Suppressor macrophage treated with lipopolysaccharide for 1 hour (primary cell): ENCODE data around the gene SLC35A5.

Experiments
- DNase-seq, 3 donors: peaks; one replicate each; pipeline ENCODE4 v3.0.0-alpha.2; 2020 to 2022

Gene SLC35A5

DNA sequence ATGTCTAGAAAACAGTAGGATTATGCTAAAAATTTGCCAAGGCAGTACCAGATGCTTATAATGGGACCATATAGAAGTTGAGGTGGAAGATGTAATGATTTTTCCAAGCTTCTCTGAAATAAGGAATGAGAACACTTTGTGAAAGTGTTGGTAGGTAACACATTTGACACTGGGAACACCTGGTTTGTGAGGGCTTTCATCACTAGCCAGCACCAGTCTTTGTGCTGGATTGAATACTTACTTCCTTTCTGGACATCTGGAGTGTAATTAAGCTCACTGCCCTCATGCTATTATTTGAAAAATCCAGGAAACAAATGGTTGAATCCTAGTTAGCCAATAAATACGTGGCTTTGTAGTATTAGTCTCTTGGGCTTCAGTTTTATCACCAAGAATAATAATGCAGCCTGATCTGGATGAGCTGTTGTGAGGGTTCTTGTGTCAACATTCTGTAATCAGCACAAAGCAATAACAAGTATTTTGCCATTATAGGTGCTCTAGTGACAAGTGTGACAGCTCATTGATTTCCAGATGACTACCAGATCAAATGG, 66.1 kb downstream of the SLC35A5 start:
- DNase-seq, result no peak

DNA sequence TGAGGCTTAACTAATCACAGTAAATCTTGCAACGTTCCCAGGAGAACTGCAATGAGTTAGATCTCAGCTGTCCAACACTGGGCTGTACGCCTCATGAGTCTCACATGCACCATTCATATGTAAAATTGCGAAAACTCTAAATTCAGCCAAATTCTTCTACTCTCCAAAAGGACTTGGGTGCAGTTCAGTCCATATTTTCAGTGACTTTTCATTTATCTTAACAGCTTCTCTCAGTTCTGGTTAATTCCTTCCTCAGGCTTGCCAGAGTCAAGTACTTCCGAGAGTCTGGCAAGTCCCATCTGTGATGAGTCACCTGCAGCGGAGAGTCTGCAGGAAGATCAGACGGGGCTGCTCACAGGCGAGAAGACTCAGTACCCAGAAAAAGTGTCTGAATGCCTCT, 67.6 kb downstream of the SLC35A5 start:
- peak; percentile 60 to 74 (median 72) for DNase-seq

DNA sequence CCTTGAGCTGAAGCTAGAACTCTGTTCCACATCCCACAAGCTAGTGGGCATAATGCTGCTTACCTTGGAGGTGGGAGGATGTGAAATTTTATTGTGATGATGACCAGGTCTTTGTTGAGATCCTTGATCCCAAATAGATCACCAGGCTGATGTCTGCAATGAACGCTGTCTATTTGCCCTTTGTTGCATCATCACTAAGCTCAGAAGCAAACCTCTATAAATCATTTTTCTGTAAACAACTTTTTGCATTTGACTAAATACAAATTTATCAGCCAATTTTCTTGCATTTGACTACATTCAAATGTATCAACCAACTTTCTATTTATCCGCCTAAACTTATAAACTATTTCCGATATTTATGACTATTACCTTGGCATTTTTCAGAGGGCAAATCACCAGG, 69.4 kb downstream of the SLC35A5 start:
- no peak for DNase-seq

DNA sequence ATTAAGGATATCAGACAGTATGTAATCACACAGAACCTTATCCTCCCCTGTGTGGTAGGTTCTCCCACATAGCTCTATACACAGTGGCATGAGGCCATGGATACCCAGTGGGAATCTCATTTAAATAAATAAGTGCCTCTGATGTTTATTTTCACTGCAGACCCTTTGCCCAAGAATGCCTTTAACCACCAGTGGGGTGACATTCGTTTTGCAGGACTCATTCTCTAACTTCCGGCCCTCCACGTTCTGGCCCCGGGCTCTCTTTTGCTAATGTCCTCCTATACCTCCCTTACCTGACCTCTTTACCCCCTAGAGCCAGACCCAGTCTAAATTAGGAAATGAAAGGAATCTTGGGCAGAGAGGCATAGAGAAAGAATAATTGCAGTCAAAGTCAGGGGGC, 70.8 kb downstream of the SLC35A5 start:
- no peak for DNase-seq

DNA sequence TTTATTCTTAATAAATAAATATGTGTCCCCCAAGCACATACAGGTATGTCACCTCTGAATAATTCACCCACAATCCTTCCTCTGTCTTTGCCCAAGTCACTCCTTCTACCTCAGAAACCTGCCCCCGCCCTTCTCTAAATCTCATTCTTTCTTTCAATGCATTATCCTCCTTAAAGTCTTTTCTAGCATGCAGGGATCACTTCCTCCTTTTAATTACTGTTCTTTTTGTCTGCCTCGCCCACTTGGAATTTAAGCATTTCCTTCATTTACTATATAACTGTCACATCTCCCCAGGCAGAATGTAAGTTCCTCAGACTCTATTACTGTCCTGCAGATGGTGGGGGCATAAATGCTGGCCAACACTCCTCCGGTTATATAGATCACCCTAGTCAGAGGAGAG, 71.3 kb downstream of the SLC35A5 start:
- DNase-seq, result peak; percentile 24 to 50 (median 46)

DNA sequence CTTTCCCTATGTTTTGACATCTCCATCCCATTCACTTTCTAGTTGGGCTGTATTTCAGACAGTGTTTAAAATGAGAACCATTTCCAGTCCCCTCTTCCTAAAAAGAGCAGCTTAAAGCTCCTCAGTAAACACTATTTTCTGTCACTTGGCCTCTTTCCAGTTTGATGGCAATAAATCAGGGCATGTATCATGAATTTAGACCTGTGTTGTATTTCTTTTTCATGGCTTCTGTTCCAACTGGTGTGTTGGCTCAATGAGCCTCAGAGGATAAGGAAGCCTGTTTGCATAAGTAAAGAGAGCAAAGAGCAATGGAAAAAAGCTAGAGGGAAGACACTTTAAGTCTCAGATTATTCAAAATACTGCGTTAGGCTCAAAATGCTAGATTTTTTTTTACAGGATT, 71.9 kb downstream of the SLC35A5 start:
- DNase-seq, result no peak

DNA sequence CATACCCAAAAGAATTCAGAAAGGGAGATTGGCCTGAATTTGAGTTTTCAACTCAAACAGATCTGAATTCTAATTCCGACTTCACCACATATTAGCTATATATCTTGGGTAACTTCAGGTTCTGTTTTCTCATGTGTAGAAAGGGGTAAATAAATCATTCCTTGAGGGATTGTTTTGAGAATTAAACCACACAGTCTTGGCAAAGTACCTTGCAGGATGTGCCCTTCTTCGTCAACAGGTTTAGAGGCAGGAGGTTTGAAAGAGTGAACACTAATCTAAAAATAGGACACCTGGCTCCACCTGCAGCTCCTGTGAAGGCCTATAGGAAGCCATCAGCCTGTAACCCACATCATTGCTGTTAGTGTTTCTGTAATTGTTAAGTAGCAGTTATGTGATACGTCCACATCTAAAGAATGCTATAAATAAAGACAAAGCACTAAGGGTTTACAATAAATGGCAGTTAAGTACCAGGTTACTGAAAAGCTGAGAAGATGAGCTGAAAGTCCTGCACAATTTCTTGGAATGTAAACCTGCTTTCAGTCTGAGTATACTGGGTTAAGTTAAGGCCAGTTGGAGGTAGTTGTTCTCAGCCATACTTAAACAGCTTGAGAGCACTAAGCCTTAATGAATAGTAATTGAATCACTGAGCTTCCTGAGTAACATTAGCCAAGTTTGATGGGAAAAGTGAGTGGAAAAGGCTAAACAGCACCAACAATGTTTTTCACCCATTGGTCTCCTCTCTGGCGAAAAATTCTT, 73.1 kb downstream of the SLC35A5 start:
- DNase-seq, result no peak
